ENCODE data around the gene PSMB7.

Gene PSMB7

DNA sequence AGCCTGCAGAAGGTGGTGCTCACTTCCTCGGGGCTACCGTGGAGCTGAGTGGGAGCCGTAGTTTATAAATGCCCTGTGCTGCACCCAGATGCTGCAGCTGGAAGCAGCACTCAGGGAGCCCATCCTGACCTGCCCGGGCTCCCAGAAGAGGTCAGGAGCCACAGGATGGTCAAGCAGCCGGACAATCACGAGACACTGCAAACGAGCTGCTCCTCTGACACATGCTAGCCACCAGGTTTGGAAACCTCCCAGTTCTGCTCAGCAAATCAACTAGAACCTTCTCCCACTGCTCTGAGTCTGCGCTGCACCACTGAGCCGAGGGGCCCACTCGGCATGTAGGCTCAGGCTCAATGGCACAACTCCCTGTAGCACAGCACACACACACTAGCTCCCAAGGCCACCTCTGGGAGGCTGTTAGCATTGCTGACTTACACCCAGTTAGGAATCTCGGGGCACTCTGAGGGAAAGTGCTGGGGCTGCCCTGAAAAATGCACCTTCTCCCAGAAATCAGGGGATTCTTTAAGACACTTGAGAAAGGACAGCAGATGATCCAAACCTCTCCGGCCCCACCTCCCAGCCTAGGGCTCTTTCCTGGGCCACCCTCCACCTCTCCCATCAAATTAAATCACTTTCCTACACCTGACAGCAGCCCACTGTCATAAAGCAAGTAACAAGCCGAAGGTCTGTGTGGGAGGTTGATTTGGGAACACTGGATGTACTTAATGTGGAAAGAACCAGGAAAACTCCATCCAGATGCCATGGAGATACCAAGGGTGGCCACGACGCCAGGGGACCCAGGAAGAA lies 59.1 kb downstream of the PSMB7 start:
- H3K9me3 ChIP-seq (ENCODE audit: control insufficient read depth, insufficient read depth, low read length): no peaks in the 10 kb centered on the region
- no peak overlapping the region for H3K4me2 ChIP-seq (ENCODE audit: low read length)
- H3K27me3 ChIP-seq (ENCODE audit: control insufficient read depth, low read length): no peaks in the 10 kb centered on the region
- no peaks in the 10 kb centered on the region for H3K9me2 ChIP-seq (replicated peaks; ENCODE audit: control insufficient read depth, low read length)
- H3K27ac ChIP-seq (ENCODE audit: low read depth, low read length): no peak overlapping the region
- no peak overlapping the region for H3K4me3 ChIP-seq (ENCODE audit: low read length)
- peaks cover 42% of the 10 kb centered on the region for H3K79me2 ChIP-seq (ENCODE audit: control insufficient read depth, low read length)
- no peaks in the 10 kb centered on the region; the same call in 1 of the 2 replicates for H4K20me1 ChIP-seq (ENCODE audit: control insufficient read depth, insufficient read depth, low read depth, low read length)
- TF ChIP-seq EZH2phosphoT487 (IDR thresholded peaks at IDR 0.05; ENCODE audit: borderline replicate concordance, low read length) (no peak), CTCF (IDR thresholded peaks at IDR 0.05; ENCODE audit: low read depth, low read length, poor library complexity, severe bottlenecking) (no peak)
- peaks cover 40% of the 10 kb centered on the region for H3K36me3 ChIP-seq (ENCODE audit: control insufficient read depth, low read length)
- H3K4me1 ChIP-seq (ENCODE audit: control insufficient read depth, low read length): no peaks in the 10 kb centered on the region
- no peaks in the 10 kb centered on the region for H3F3A ChIP-seq (ENCODE audit: control insufficient read depth, insufficient read depth)

DNA sequence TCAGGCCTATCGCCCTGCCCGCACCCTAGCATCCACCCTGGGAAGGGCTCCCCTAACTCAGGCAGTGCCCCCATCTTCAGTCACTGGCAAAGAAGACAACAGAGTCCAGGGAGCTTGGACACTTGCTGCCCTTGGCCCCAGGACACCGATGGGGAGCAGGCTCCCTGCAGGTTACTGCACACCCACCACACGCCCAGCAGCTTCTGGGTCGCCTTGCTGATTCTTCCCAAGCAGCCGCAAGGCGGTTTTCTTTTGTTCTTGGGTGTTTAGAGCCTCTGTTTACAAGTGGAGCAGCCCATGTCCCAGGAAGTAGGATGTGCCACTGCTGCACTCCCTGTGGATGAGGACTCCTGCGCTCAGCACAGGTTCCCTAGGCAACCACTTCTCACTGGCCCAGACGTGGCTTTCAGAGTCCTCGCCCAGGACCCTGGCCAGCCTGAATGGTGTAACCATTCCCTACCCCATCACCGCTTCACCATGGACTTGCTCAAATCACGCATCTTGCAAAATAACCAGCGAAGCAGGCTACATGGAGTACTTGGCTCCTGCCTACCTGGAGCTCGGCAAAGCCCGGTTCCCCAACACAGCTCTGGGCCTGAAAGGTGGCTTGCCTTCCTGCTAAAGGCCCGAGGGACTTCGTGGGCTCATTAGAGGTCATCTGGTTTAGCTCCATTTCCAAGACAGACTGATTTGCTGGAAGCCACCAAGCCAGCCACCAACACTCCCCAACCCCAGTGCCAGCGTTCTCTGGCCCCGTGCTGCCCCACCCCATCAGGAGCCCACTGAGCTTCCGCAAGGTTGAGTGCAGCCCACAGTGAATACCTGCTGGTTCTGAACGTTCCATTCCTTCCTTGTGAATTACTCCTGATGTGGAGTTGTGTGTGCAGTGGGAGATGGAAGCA lies 60.0 kb downstream of the PSMB7 start:
- H3F3A ChIP-seq (ENCODE audit: control insufficient read depth, insufficient read depth): no peaks in the 10 kb centered on the region
- H3K36me3 ChIP-seq (ENCODE audit: control insufficient read depth, low read length): peaks cover 47% of the 10 kb centered on the region
- no peaks in the 10 kb centered on the region for H3K9me3 ChIP-seq (ENCODE audit: control insufficient read depth, insufficient read depth, low read length)
- H4K20me1 ChIP-seq (ENCODE audit: control insufficient read depth, insufficient read depth, low read depth, low read length): no peaks in the 10 kb centered on the region; the same call in 1 of the 2 replicates
- H3K4me2 ChIP-seq (ENCODE audit: low read length): no peak overlapping the region
- H3K79me2 ChIP-seq (ENCODE audit: control insufficient read depth, low read length): peaks cover 34% of the 10 kb centered on the region
- no peaks in the 10 kb centered on the region for H3K9me2 ChIP-seq (replicated peaks; ENCODE audit: control insufficient read depth, low read length)
- H3K27ac ChIP-seq (ENCODE audit: low read depth, low read length): no peak overlapping the region
- no peaks in the 10 kb centered on the region for H3K4me1 ChIP-seq (ENCODE audit: control insufficient read depth, low read length)
- TF ChIP-seq CTCF (IDR thresholded peaks at IDR 0.05; ENCODE audit: low read depth, low read length, poor library complexity, severe bottlenecking) (no peak), EZH2phosphoT487 (IDR thresholded peaks at IDR 0.05; ENCODE audit: borderline replicate concordance, low read length) (no peak)
- no peaks in the 10 kb centered on the region for H3K27me3 ChIP-seq (ENCODE audit: control insufficient read depth, low read length)
- H3K4me3 ChIP-seq (ENCODE audit: low read length): no peak overlapping the region

DNA sequence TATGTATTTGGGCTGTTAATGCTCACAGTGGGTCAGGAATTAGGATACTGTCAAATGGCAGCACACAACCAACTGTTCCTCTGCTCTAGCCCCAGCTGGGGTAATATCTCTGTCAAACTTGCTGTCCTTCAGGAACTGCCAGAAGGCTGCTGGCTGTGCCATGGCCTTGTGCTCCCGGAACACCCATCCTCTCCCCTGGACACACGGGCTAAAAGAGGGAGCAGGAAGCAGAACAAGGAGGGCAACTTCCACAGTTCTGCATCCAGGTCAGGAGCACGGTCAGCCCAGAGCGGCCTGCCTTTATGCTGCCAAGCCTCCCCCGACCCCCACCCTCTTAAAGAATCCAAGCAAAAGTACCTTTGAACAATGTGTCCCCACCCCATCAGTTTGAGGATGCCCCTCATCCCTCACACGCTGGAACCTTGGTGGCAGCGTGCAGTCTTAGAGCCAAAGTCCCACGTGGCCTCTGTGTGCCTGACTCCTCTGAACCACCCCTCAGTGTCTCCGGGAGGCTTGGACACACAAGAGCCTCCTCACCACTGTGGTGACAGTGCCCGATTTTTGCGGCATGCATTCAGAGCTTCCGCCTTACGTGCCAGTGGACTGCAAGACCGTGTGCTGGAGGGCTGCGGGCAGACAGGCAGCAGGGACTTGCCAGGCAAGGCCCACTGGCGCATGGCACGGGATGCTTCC lies 60.8 kb downstream of the PSMB7 start:
- Histone ChIP-seq H3K27ac (ENCODE audit: low read depth, low read length) (no peak overlapping the region), H3K36me3 (ENCODE audit: control insufficient read depth, low read length) (peaks cover 47% of the 10 kb centered on the region), H3K27me3 (ENCODE audit: control insufficient read depth, low read length) (no peaks in the 10 kb centered on the region), H3K4me2 (ENCODE audit: low read length) (no peak overlapping the region), H3K9me2 (replicated peaks; ENCODE audit: control insufficient read depth, low read length) (no peaks in the 10 kb centered on the region), H3K4me1 (ENCODE audit: control insufficient read depth, low read length) (no peaks in the 10 kb centered on the region), H3K4me3 (ENCODE audit: low read length) (no peak overlapping the region), H4K20me1 (ENCODE audit: control insufficient read depth, insufficient read depth, low read depth, low read length) (no peaks in the 10 kb centered on the region; the same call in 1 of the 2 replicates), H3F3A (ENCODE audit: control insufficient read depth, insufficient read depth) (no peaks in the 10 kb centered on the region), H3K79me2 (ENCODE audit: control insufficient read depth, low read length) (peaks cover 26% of the 10 kb centered on the region), H3K9me3 (ENCODE audit: control insufficient read depth, insufficient read depth, low read length) (no peaks in the 10 kb centered on the region)
- no peak for TF ChIP-seq CTCF (IDR thresholded peaks at IDR 0.05; ENCODE audit: low read depth, low read length, poor library complexity, severe bottlenecking)
- TF ChIP-seq EZH2phosphoT487 (IDR thresholded peaks at IDR 0.05; ENCODE audit: borderline replicate concordance, low read length): no peak

Measured in DOHH2 (cell line).